Gastrocnemius medialis (tissue), 4 donors: ENCODE measurements around the gene NES. TPM values are rescaled to one million over a fixed set of nuclear protein-coding genes. Genes with fewer than 3 reads are reported as not detected.

Experiments
- ATAC-seq, 2 donors: fragments of 150-250 bp; one replicate each; pipeline ENCODE4 v1.9.1; 2016
- DNase-seq, 2 donors: peaks; one replicate each; pipeline ENCODE4 v3.0.0-alpha.2; 2019
- H3K27ac ChIP-seq, 4 donors: fragments of 200-600 bp; sonication (generic); 1 replicate in 1 of 4; 2 replicates in 3 of 4; pipeline ENCODE4 v1.5.1; 2016 to 2018; ENCODE audit warnings: mild to moderate bottlenecking in 2 of 4, moderate library complexity in 1 of 4
- H3K27me3 ChIP-seq, 3 donors: fragments of 200-600 bp; sonication (generic) in 2 of 3; 1 replicate in 1 of 3; 2 replicates in 2 of 3; pipeline versions ENCODE4 v1.5.1 to v1.6.0; 2016 to 2019; ENCODE audit warnings: mild to moderate bottlenecking in 1 of 3, moderate library complexity in 1 of 3
- H3K36me3 ChIP-seq, 2 donors: fragments of 200-600 bp; sonication (generic) in 1 of 2; one replicate each; pipeline ENCODE4 v1.5.1; 2017 to 2018
- H3K4me1 ChIP-seq, 2 donors: fragments of 200-600 bp; sonication (generic) in 1 of 2; one replicate each; pipeline ENCODE4 v1.5.1; 2016 to 2017; ENCODE audit warnings: mild to moderate bottlenecking in 2 of 2
- H3K4me3 ChIP-seq, 4 donors: fragments of 200-600 bp; sonication (generic) in 3 of 4; 1 replicate in 1 of 4; 2 replicates in 3 of 4; pipeline ENCODE4 v1.5.1; 2016 to 2019; ENCODE audit warnings: mild to moderate bottlenecking in 2 of 4
- H3K9me3 ChIP-seq, 3 donors: fragments of 200-600 bp; sonication (generic) in 2 of 3; 1 replicate in 1 of 3; 2 replicates in 2 of 3; pipeline ENCODE4 v1.5.1; 2016 to 2019
- POLR2A ChIP-seq, 2 donors: fragments of 450-650 bp; IDR thresholded peaks; one replicate each; pipeline ENCODE4 v1.6.1; 2017; ENCODE audit warnings: antibody characterized with exemption in 2 of 2, mild to moderate bottlenecking in 2 of 2, moderate library complexity in 2 of 2
- in situ Hi-C, 4 donors: fragments of 200-750 bp; cut with MboI; loops; one replicate each; pipeline versions ENCODE4 v1.15.0 to v1.8.0; 2017; ENCODE audit warnings: low sequenced_read_pairs in 4 of 4
- intact Hi-C: fragments of 100-400 bp; cut with DNase I; formaldehyde crosslinking; loops from one replicate; pipeline ENCODE4 v1.15.1; 2023; ENCODE audit warnings: low total_unique reads
- total RNA-seq, 4 donors: library from RNA; depleted of rRNA; stranded (reverse); fragments of >200 nt; gene quantifications; one replicate each; pipeline versions ENCODE4 v1.1.0 to v1.2.3, GENCODE V29; 2016
- TF ChIP-seq, protein P1 (sequence below), 5 experiments: fragments of 450-650 bp in 3 of 5; fragments of 200-600 bp in 2 of 5; sonication (generic) in 2 of 5; IDR thresholded peaks in 4 of 5; conservative IDR thresholded peaks in 1 of 5; 1 replicate in 4 of 5; 2 replicates in 1 of 5; pipeline ENCODE4 v1.5.1; 2016 to 2019; ENCODE audit warnings: antibody characterized with exemption in 5 of 5, mild to moderate bottlenecking in 3 of 5, moderate library complexity in 3 of 5

NES gene
- total RNA-seq, 4 donors from 2014 or later = 13.7 to 60.9 (median 26.4) TPM

DNA sequence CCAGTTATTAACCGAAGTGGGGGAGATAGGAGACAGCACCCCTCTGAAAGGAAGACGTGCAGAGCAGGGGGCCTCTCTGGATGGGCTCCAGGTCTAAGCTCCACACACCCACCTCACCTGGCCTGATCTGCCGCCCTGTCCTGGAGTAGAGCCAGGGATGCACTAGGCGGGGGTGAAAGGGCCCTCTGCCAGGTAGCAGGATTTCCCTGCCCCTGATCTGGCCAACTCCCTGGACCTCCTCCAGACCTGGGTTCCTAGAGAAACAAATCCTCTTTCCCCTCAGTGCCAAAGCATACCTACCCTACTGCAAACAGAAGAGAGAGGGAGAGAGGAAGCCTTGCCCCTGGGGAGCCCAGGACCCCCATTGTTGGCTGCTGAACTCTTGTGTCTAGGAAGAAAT, 26.1 kb upstream of the NES start:
- ATAC-seq (no peak), DNase-seq (no peak)
- in situ Hi-C loops = loop anchor here in 1 of 4 donors (25.0 kb wide), 1 partner anchor 159 kb away; the partner anchor contains the start of genes INSRR and NTRK1
- TF ChIP-seq, protein P1, sequence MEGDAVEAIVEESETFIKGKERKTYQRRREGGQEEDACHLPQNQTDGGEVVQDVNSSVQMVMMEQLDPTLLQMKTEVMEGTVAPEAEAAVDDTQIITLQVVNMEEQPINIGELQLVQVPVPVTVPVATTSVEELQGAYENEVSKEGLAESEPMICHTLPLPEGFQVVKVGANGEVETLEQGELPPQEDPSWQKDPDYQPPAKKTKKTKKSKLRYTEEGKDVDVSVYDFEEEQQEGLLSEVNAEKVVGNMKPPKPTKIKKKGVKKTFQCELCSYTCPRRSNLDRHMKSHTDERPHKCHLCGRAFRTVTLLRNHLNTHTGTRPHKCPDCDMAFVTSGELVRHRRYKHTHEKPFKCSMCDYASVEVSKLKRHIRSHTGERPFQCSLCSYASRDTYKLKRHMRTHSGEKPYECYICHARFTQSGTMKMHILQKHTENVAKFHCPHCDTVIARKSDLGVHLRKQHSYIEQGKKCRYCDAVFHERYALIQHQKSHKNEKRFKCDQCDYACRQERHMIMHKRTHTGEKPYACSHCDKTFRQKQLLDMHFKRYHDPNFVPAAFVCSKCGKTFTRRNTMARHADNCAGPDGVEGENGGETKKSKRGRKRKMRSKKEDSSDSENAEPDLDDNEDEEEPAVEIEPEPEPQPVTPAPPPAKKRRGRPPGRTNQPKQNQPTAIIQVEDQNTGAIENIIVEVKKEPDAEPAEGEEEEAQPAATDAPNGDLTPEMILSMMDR (IDR thresholded peaks at IDR 0.05 in 4 of 5, conservative IDR thresholded peaks at IDR 0.05 in 1 of 5) = no peak
- TF ChIP-seq POLR2A (IDR thresholded peaks at IDR 0.05) = no peak
- no peaks in the 10 kb centered on the region for H3K36me3 ChIP-seq
- H3K27ac ChIP-seq = no peak overlapping the region
- no peak overlapping the region for H3K4me3 ChIP-seq
- H3K27me3 ChIP-seq = peaks cover 38 to 48% (median 40%) of the 10 kb centered on the region in 3 donors
- H3K9me3 ChIP-seq = no peaks in the 10 kb centered on the region
- intact Hi-C loops = no loop called here
- peaks cover 28% of the 10 kb centered on the region in 2 donors for H3K4me1 ChIP-seq

DNA sequence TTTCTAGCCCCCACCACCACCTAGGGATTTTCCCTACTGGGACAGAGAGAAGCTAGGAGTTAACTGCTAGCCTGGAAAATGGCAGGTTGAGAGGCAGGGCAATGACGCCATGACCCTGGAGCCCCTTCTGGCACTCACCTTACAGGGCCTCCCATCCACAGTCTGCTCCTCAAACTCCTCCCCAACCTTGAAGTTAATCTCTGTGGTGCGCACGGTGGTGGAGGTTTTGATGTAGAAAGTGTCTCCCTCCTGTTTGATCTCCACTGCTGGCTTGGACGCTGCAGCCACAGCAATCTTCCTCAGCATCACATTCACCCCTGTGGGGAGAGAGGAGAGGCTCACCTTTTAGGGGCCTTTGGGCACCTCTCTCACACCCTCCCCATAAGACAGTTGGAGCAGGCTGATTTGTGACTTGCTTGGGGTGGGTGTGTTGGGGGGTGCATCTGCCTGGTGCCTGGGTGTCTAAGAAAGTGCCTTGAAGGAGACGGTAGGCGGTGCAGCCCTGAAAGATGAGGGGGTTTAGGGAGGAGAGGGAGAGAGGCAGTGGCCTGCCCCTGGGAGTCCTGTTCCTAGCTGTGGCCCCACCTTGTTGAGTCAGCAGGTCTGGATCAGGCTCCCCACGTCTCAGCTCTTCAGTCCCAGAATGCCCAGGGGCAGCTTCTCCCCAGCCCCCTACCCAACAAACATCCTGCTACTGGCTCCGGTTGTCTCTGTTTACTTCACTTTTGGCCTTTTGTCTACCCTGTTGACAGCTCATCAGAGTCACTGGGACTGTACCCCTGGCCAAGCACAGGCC, 23.7 kb upstream of the NES start:
- Histone ChIP-seq H3K36me3 (no peaks in the 10 kb centered on the region), H3K4me3 (no peak overlapping the region), H3K27ac (no peak overlapping the region), H3K4me1 (peaks cover 18 to 21% of the 10 kb centered on the region in 2 donors), H3K9me3 (no peaks in the 10 kb centered on the region), H3K27me3 (peaks cover 34 to 44% (median 38%) of the 10 kb centered on the region in 3 donors)
- ATAC-seq (no peak), DNase-seq (no peak)
- intact Hi-C loops (no loop called here), in situ Hi-C loops (loop anchor here in 1 of 4 donors (25.0 kb wide), 1 partner anchor 161 kb away; the partner anchor contains the start of genes INSRR and NTRK1)
- no peak for TF ChIP-seq POLR2A (IDR thresholded peaks at IDR 0.05)
- TF ChIP-seq, protein P1 (IDR thresholded peaks at IDR 0.05 in 4 of 5, conservative IDR thresholded peaks at IDR 0.05 in 1 of 5) = no peak

DNA sequence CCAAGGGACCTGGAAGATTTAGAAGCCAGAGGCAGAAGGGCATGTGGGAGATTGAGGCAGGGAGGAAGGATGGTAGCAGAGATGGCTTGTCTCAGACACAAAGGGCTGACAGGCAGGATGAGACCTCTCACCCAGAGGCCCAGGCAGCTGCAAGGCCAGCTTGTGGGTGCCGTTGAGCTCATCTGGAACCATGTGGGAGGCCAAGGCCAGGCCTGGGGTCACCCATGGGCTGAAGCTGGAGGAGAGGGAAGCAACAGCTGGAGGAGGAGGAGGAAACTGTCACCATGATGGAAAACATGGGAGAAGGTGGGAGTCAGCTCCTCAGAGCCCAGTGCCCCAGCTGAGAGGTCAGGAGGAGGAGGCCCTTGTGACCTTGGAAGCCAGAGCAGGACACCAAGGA, 21.8 kb upstream of the NES start:
- Histone ChIP-seq H3K27me3 (peaks cover 15 to 26% (median 19%) of the 10 kb centered on the region in 3 donors), H3K27ac (no peak overlapping the region), H3K36me3 (no peaks in the 10 kb centered on the region), H3K9me3 (no peaks in the 10 kb centered on the region), H3K4me3 (no peak overlapping the region), H3K4me1 (peaks cover 0 to 3% of the 10 kb centered on the region in 2 donors)
- no peak for TF ChIP-seq POLR2A (IDR thresholded peaks at IDR 0.05)
- TF ChIP-seq, protein P1 (IDR thresholded peaks at IDR 0.05 in 4 of 5, conservative IDR thresholded peaks at IDR 0.05 in 1 of 5) = no peak
- in situ Hi-C loops (loop anchor here in 2 of 4 donors (25.0 kb wide), 2 partner anchors 163 to 188 kb away; partner anchors contain the start of genes INSRR (in 1 of the 2), NTRK1 (in 1 of the 2) and PEAR1 (in 1 of the 2)), intact Hi-C loops (no loop called here)
- no peak for ATAC-seq
- DNase-seq = no peak

DNA sequence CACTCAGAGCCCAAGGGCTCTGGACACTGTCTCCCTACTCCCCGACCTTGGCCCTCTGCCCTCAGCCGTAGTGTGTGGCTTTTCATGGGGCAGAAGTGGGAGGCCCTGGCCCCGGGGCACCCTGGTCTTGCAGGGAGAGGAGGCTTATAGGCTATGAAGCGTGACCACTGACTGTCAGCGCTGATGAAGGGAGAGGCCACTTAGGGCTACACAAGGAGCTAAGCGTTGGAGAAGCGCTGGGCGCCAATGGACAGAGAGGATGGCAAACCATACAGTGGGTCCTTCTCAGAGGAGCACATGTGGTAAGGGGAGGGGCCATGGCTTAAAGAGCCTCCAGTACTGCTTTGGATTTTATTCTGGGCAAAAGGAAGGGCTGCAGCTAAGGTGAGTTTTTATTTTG, 20.3 kb upstream of the NES start:
- in situ Hi-C loops (loop anchor here in 2 of 4 donors (25.0 kb wide), 2 partner anchors 165 to 190 kb away; partner anchors contain the start of genes INSRR (in 1 of the 2), NTRK1 (in 1 of the 2) and PEAR1 (in 1 of the 2)), intact Hi-C loops (no loop called here)
- Histone ChIP-seq H3K36me3 (no peaks in the 10 kb centered on the region), H3K27ac (no peak overlapping the region), H3K27me3 (peaks cover 5 to 16% (median 6%) of the 10 kb centered on the region in 3 donors), H3K4me1 (no peaks in the 10 kb centered on the region), H3K4me3 (no peak overlapping the region), H3K9me3 (no peaks in the 10 kb centered on the region)
- DNase-seq = no peak
- TF ChIP-seq POLR2A (IDR thresholded peaks at IDR 0.05) = no peak
- TF ChIP-seq, protein P1 (IDR thresholded peaks at IDR 0.05 in 4 of 5, conservative IDR thresholded peaks at IDR 0.05 in 1 of 5) = no peak
- ATAC-seq = no peak
